Body of pancreas (tissue), 4 donors: ENCODE results near the gene CYBB. TPM values are rescaled to one million over a fixed set of nuclear protein-coding genes. Genes with fewer than 3 reads are reported as not detected.
A peak's percentile ranks its signal among the peaks of the same experiment; 100 is the strongest.

ENCODE experiments used
- ATAC-seq: fragments of 150-250 bp; one replicate; pipeline ENCODE4 v1.9.1; 2016
- DNase-seq, 4 donors: peaks; one replicate each; pipeline ENCODE4 v3.0.0-alpha.2; 2019
- H3K27ac ChIP-seq, 4 donors: fragments of 200-600 bp; sonication (generic); 1 replicate in 3 of 4; 2 replicates in 1 of 4; pipeline versions ENCODE4 v1.5.1 to v1.6.1; 2016 to 2019; ENCODE audit warnings: mild to moderate bottlenecking in 1 of 4, mixed read lengths in 1 of 4, moderate library complexity in 1 of 4
- H3K27me3 ChIP-seq, 2 donors: fragments of 200-600 bp; sonication (generic); one replicate each; pipeline ENCODE4 v1.6.0; 2016; ENCODE audit warnings: mild to moderate bottlenecking in 1 of 2
- H3K36me3 ChIP-seq, 2 donors: fragments of 200-600 bp; sonication (generic); replicated peaks in 1 of 2; 2 replicates each; pipeline ENCODE4 v1.5.1; 2016; ENCODE audit warnings: low read depth in 2 of 2; ENCODE audit not compliant: insufficient read depth in 1 of 2
- H3K4me1 ChIP-seq: fragments of 200-600 bp; sonication (generic); one replicate; pipeline ENCODE4 v1.6.0; 2016
- H3K4me3 ChIP-seq, 2 donors: fragments of 200-600 bp; sonication (generic); 1 replicate in 1 of 2; 2 replicates in 1 of 2; pipeline ENCODE4 v1.5.1; 2016 to 2019
- H3K9me3 ChIP-seq, 3 donors: fragments of 200-600 bp; sonication (generic); 1 replicate in 2 of 3; 2 replicates in 1 of 3; pipeline ENCODE4 v1.5.1; 2016
- POLR2A ChIP-seq, 3 donors: fragments of 450-650 bp; IDR thresholded peaks; one replicate each; pipeline ENCODE4 v1.6.1; 2016; ENCODE audit warnings: antibody characterized with exemption in 3 of 3, mild to moderate bottlenecking in 2 of 3
- WGBS, 2 donors: methylation state at CpG; one replicate each; pipeline ENCODE4 v1.1.5; 2017; 5-methylcytosine and 5-hydroxymethylcytosine counted together
- intact Hi-C: fragments of 100-400 bp; cut with DNase I; formaldehyde crosslinking; loops from one replicate; pipeline ENCODE4 v1.15.1; 2023
- total RNA-seq, 2 donors: library from RNA; depleted of rRNA; stranded (reverse); fragments of >200 nt; gene quantifications; one replicate each; pipeline ENCODE4 v1.1.0, GENCODE V29; 2016
- TF ChIP-seq, protein P1 (sequence below), 7 experiments: fragments of 450-650 bp in 4 of 7; fragments of 200-600 bp in 3 of 7; sonication (generic) in 3 of 7; IDR thresholded peaks; one replicate each; pipeline ENCODE4 v1.5.1; 2016 to 2019; ENCODE audit warnings: antibody characterized with exemption in 7 of 7

Gene CYBB
- total RNA-seq, 2 donors from 2014 or later: 3.6 to 11.2 TPM

DNA sequence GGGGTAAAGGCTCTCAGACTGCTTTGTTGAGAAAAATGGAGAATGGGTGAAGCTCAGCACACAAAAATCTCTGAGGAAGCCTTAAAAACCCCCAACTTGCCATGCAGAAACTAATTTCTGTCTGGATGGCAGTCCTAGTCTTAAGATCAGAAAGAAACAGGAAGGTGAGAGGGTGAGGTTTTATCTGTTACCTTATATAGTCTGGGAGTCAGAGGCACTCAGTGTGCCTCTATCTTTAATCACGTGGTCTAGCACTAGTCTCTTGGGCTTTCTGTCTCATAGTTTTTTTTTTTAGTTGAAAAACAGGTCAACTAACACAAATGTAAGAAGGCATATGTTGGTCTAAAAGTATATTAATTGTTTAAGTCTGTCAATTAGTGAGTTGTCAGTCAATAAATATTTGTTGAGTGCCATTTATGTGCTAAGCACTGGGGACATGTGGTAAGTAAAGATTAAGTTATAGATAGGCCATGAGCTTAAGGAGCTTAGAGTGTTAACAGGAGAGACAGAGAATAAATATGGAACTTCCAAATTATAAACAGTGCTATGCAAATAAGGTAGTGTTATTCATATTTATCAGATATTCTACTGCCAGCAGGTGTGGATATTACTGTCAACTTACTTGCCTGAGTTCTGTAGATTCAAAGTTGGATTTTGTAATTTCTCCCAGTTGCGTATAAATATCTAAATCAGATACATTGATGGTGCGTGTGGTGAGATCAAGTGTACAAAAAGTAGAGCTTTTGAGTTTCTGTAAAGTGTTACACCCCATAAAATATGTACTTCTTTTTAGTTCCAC lies 7.0 kb downstream of the CYBB start:
- H3K27ac ChIP-seq: no peak overlapping the region
- no peak for ATAC-seq
- H3K4me3 ChIP-seq: no peak overlapping the region

DNA sequence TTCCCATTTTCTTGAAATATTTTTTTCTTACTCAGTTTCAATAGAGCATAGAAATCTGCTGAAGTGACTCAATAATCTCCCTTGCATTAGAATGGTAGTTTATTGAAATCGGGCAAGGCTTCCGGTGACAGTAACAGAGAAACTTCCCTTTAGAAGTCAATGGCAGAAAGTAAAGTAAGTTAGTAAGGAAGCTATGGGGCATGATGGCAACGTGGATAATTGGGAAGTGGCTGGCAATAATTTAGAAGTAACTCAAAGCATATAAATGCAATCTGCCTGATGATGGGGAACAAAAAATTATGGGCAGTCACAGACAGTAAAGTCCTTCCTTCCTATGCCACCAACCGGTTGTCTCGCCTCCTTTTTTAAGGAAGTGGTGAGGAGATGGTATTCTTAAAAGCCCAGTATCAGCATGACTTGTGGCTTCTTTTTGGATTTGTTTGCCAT lies 7.6 kb downstream of the CYBB start:
- TF ChIP-seq, protein P1, sequence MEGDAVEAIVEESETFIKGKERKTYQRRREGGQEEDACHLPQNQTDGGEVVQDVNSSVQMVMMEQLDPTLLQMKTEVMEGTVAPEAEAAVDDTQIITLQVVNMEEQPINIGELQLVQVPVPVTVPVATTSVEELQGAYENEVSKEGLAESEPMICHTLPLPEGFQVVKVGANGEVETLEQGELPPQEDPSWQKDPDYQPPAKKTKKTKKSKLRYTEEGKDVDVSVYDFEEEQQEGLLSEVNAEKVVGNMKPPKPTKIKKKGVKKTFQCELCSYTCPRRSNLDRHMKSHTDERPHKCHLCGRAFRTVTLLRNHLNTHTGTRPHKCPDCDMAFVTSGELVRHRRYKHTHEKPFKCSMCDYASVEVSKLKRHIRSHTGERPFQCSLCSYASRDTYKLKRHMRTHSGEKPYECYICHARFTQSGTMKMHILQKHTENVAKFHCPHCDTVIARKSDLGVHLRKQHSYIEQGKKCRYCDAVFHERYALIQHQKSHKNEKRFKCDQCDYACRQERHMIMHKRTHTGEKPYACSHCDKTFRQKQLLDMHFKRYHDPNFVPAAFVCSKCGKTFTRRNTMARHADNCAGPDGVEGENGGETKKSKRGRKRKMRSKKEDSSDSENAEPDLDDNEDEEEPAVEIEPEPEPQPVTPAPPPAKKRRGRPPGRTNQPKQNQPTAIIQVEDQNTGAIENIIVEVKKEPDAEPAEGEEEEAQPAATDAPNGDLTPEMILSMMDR (IDR thresholded peaks at IDR 0.05): no peak
- no peak for TF ChIP-seq POLR2A (IDR thresholded peaks at IDR 0.05)
- no peak for ATAC-seq
- intact Hi-C loops: no loop called here
- peak in 1 of 4 donors; percentile 14 for DNase-seq
- no peaks in the 10 kb centered on the region for H3K36me3 ChIP-seq
- WGBS, 2 donors: 73 to 83% methylated on average over 5 of the region's 5 CpGs
- H3K27ac ChIP-seq: no peak overlapping the region
- no peaks in the 10 kb centered on the region for H3K4me1 ChIP-seq
- peaks cover 0 to 3% of the 10 kb centered on the region in 2 donors for H3K27me3 ChIP-seq
- no peaks in the 10 kb centered on the region for H3K9me3 ChIP-seq
- no peak overlapping the region for H3K4me3 ChIP-seq

More for the DNA sequence above, 7.0 kb downstream of the CYBB start:
- H3K36me3 ChIP-seq: no peaks in the 10 kb centered on the region
- DNase-seq: no peak
- H3K9me3 ChIP-seq: no peaks in the 10 kb centered on the region
- H3K4me1 ChIP-seq: no peaks in the 10 kb centered on the region
- peaks cover 0 to 3% of the 10 kb centered on the region in 2 donors for H3K27me3 ChIP-seq
- TF ChIP-seq POLR2A (IDR thresholded peaks at IDR 0.05): no peak
- TF ChIP-seq, protein P1 (IDR thresholded peaks at IDR 0.05): no peak
- intact Hi-C loops: no loop called here
- WGBS, 2 donors: 55 to 70% methylated on average over 3 of the region's 3 CpGs

DNA sequence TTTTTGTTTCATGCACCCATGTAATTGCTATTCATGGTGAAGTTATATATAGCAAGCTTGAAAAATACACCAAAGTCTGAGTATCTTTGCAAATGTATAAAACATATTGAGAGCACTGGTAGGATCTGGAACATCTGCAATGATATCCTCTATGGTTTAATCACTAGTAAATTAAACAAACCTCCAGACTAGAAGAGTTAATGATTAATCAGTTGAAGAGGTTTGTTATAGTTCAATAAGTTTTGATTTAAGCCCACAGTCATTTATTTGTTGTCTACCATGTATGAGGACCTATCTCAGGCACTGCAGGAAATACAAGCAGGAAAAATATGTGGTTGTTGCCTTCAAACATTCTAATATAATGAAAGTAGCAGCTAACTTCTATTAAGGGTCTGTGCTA lies 16.5 kb downstream of the CYBB start:
- DNase-seq (no peak), ATAC-seq (no peak)
- Histone ChIP-seq H3K4me3 (no peak overlapping the region), H3K9me3 (no peaks in the 10 kb centered on the region), H3K4me1 (no peaks in the 10 kb centered on the region), H3K27ac (no peak overlapping the region), H3K36me3 (no peaks in the 10 kb centered on the region), H3K27me3 (no peaks in the 10 kb centered on the region)
- TF ChIP-seq, protein P1 (IDR thresholded peaks at IDR 0.05): no peak
- TF ChIP-seq POLR2A (IDR thresholded peaks at IDR 0.05): no peak
- intact Hi-C loops: no loop called here

DNA sequence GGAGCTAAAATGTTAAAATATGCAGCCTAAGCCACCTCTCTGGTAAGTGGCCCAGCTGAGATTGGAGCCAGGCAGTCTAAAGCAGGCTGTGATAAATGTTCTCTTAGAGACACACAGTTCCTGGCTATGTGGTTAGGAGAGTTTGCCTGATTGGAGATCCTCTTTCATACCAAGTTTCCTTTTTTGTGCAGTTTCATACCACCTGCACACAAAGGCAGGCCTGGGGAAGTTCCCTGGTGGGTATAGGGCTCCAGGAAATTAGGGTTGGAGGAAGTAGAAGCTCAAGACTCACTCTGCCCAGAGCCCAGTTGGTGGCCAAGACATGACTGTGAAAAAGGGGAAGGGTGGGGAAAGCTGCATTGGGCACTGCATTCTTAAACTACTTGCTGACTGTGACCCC lies 16.9 kb downstream of the CYBB start:
- Histone ChIP-seq H3K36me3 (no peaks in the 10 kb centered on the region), H3K4me1 (no peaks in the 10 kb centered on the region), H3K9me3 (no peaks in the 10 kb centered on the region), H3K27me3 (no peaks in the 10 kb centered on the region), H3K27ac (no peak overlapping the region), H3K4me3 (no peak overlapping the region)
- DNase-seq (peak in 2 of 4 donors; percentile 5 to 27), ATAC-seq (no peak)
- TF ChIP-seq, protein P1 (IDR thresholded peaks at IDR 0.05): no peak
- TF ChIP-seq POLR2A (IDR thresholded peaks at IDR 0.05): no peak
- intact Hi-C loops: no loop called here

DNA sequence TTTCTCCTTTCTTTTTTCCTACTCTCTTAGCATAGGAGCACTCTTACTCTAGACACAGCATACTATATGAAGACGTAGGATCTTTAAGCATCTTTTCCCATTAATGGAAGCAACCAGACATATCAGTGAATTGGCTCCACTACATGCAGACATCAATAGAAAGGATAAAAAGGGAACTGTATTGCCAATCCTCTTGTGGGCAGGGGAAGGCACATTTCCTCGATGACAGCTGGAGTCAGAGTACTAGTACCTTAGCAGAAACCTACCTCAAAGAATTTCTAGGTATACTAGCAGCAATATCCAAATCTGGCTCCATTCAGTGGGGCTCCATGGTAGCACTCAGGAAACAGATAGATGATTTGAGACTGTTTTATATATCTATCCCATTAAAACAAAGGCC lies 20.1 kb downstream of the CYBB start:
- Histone ChIP-seq H3K9me3 (no peaks in the 10 kb centered on the region), H3K4me1 (no peaks in the 10 kb centered on the region), H3K4me3 (no peak overlapping the region), H3K27ac (no peak overlapping the region), H3K36me3 (no peaks in the 10 kb centered on the region), H3K27me3 (no peaks in the 10 kb centered on the region)
- 86 to 96% methylated on average over 2 of the region's 2 CpGs for WGBS, 2 donors
- ATAC-seq: no peak
- intact Hi-C loops: no loop called here
- TF ChIP-seq, protein P1 (IDR thresholded peaks at IDR 0.05): no peak
- no peak for TF ChIP-seq POLR2A (IDR thresholded peaks at IDR 0.05)
- no peak for DNase-seq
